Measurements from ENCODE around the gene GRIK5. TPM values are rescaled to one million over a fixed set of nuclear protein-coding genes. Genes with fewer than 3 reads are reported as not detected.

GRIK5 gene
- total RNA-seq, 4 donors from 2014 or later = 1.6 to 13.1 (median 3.6) TPM

DNA sequence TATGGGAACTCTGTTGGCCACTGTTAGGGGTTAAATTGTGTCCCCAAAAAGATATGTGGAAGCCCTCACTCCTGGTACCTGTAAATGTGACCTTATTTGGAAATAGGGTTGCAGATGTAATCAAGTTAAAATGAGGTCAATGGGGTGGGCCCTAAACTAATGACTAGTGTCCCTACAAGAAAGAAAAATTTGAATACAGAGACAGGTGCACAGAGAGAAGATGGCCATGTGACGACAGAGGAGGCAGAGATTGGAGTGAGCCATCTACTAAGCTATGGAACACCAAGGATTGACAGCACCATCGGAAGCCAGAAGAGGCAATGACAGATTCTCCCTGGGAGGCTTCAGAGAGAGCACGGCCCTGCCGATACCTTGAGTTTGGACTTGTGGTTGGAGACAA is 45.7 kb upstream of the GRIK5 start:
- Histone ChIP-seq H3K9me3 (no peaks in the 10 kb centered on the region), H3K4me1 (peaks cover 0 to 11% (median 2%) of the 10 kb centered on the region in 4 donors), H3K4me3 (no peak overlapping the region), H3K27me3 (no peaks in the 10 kb centered on the region), H3K27ac (peak overlapping the region in 1 of 4 donors; percentile 58), H3K36me3 (no peaks in the 10 kb centered on the region)
- 40 to 88% methylated on average over 1 to 4 of the region's 4 CpGs for WGBS, 2 donors (ENCODE audit: low coverage in 1 of 2)
- intact Hi-C loops (cut with DNase I; ENCODE audit: low total_unique reads) = no loop called here
- no peak for DNase-seq
- in situ Hi-C loops (cut with MboI; ENCODE audit: low pct_ligation_motif_present in 1 of 4, low pct_unique_long_range_greater_than_20kb in 1 of 4, low sequenced_read_pairs in 3 of 4) = loop anchor here in 3 of 4 donors (10.0 to 25.0 kb wide), 2 partner anchors 197 to 209 kb away; partner anchors contain the start of genes PAFAH1B3 (in 2 of the 3), PRR19 (in 2 of the 3), TMEM145 (in 2 of the 3) and MEGF8 (in 1 of the 3)
- TF ChIP-seq POLR2A (IDR thresholded peaks at IDR 0.05) = no peak

- Histone ChIP-seq H3K27me3 (no peaks in the 10 kb centered on the region), H3K27ac (peak overlapping the region in 1 of 4 donors; percentile 58), H3K36me3 (no peaks in the 10 kb centered on the region), H3K4me3 (no peak overlapping the region), H3K4me1 (peaks cover 0 to 11% (median 2%) of the 10 kb centered on the region in 4 donors), H3K9me3 (no peaks in the 10 kb centered on the region)
- DNase-seq = no peak
- 63 to 80% methylated on average over 3 to 4 of the region's 4 CpGs for WGBS, 2 donors (ENCODE audit: low coverage in 1 of 2)
- no peak for TF ChIP-seq POLR2AphosphoS5 (IDR thresholded peaks at IDR 0.05)
- TF ChIP-seq POLR2A (IDR thresholded peaks at IDR 0.05) = no peak
- no peak for TF ChIP-seq EP300 (IDR thresholded peaks at IDR 0.05; ENCODE audit: low read depth)
- TF ChIP-seq, protein P1, sequence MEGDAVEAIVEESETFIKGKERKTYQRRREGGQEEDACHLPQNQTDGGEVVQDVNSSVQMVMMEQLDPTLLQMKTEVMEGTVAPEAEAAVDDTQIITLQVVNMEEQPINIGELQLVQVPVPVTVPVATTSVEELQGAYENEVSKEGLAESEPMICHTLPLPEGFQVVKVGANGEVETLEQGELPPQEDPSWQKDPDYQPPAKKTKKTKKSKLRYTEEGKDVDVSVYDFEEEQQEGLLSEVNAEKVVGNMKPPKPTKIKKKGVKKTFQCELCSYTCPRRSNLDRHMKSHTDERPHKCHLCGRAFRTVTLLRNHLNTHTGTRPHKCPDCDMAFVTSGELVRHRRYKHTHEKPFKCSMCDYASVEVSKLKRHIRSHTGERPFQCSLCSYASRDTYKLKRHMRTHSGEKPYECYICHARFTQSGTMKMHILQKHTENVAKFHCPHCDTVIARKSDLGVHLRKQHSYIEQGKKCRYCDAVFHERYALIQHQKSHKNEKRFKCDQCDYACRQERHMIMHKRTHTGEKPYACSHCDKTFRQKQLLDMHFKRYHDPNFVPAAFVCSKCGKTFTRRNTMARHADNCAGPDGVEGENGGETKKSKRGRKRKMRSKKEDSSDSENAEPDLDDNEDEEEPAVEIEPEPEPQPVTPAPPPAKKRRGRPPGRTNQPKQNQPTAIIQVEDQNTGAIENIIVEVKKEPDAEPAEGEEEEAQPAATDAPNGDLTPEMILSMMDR (IDR thresholded peaks at IDR 0.05) = no peak
- intact Hi-C loops (cut with DNase I; ENCODE audit: low total_unique reads) (no loop called here), in situ Hi-C loops (cut with MboI; ENCODE audit: low pct_ligation_motif_present in 1 of 4, low pct_unique_long_range_greater_than_20kb in 1 of 4, low sequenced_read_pairs in 3 of 4) (loop anchor here in 3 of 4 donors (10.0 to 25.0 kb wide), 2 partner anchors 197 to 210 kb away; partner anchors contain the start of genes PAFAH1B3 (in 2 of the 3), PRR19 (in 2 of the 3), TMEM145 (in 2 of the 3) and MEGF8 (in 1 of the 3))
Measured at GRCh38 chr19:42115219-42115618, 45.2 kb upstream of the GRIK5 start.

DNA sequence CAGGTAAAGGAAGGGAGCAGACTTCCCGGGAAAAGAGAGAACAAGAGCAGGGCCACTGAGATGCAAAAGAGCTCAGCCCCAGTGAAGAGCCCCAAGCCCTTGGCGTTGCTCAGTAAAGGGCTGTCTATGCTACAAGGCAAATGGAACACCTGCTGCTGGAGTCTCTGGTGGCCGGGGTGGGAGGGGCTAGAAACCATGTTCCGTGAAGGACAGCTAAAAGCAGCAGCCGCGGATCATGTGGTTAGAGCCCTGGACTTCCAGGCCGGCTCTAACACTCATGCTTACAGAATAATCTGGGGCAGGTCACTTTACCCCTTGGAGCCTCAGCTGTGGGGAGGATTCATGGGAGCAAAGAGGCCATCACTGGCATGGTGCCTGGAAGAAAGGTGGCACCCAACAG is 44.4 kb upstream of the GRIK5 start:
- in situ Hi-C loops (cut with MboI; ENCODE audit: low pct_ligation_motif_present in 1 of 4, low pct_unique_long_range_greater_than_20kb in 1 of 4, low sequenced_read_pairs in 3 of 4) (loop anchor here in 3 of 4 donors (10.0 to 25.0 kb wide), 2 partner anchors 198 to 210 kb away; partner anchors contain the start of genes PAFAH1B3 (in 2 of the 3), PRR19 (in 2 of the 3), TMEM145 (in 2 of the 3) and MEGF8 (in 1 of the 3)), intact Hi-C loops (cut with DNase I; ENCODE audit: low total_unique reads) (no loop called here)
- 45% methylated on average over 7 of the region's 7 CpGs; no CpG with 5 or more reads in 1 of the 2 donors for WGBS, 2 donors (ENCODE audit: low coverage in 1 of 2)
- Histone ChIP-seq H3K4me3 (no peak overlapping the region), H3K27me3 (no peaks in the 10 kb centered on the region), H3K4me1 (peaks cover 0 to 11% (median 2%) of the 10 kb centered on the region in 4 donors), H3K9me3 (no peaks in the 10 kb centered on the region), H3K27ac (peak overlapping the region in 3 of 4 donors; percentile 8 to 67 (median 47)), H3K36me3 (no peaks in the 10 kb centered on the region)
- TF ChIP-seq, protein P1 (IDR thresholded peaks at IDR 0.05) = no peak
- TF ChIP-seq POLR2AphosphoS5 (IDR thresholded peaks at IDR 0.05) (no peak), POLR2A (IDR thresholded peaks at IDR 0.05) (no peak), EP300 (IDR thresholded peaks at IDR 0.05; ENCODE audit: low read depth) (no peak)
- peak; percentile 76 for DNase-seq

DNA sequence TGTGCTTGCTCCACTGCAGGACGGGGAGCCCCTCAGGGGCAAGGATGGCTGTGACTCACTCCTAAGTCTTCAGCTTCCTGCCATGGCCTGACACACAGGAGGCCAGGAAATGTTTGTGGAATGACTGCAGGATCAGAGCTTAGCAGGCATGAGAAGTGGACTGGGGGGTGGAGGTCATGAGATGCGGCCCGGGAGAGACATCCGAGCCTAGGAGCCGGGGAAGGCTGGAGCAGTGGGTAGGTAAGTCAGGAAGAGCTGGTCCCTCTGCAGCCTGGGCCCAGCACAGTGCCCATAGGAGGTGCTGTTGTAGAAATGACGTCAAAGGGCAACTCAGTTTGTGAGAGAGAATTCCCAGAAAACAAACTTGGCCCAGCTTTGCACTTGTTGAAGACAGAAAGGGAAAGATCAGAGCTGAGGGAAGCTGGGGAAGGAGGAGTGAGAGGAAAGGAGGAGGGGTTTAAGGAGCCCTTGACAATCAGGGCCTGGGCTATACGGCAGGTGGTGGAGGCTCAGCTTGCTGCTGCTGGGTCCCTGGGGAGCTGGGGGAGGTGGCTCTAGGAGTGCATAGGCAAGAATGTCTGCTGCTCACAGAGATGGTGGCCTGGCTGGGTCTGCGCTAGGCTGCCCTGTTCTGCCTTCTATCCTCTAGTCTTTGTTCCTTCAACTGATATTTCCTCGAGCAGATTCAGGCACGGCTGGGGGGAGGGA is 43.8 kb upstream of the GRIK5 start:
- in situ Hi-C loops (cut with MboI; ENCODE audit: low pct_ligation_motif_present in 1 of 4, low pct_unique_long_range_greater_than_20kb in 1 of 4, low sequenced_read_pairs in 3 of 4) = loop anchor here in 3 of 4 donors (10.0 to 25.0 kb wide), 2 partner anchors 199 to 211 kb away; partner anchors contain the start of genes PAFAH1B3 (in 2 of the 3), PRR19 (in 2 of the 3), TMEM145 (in 2 of the 3) and MEGF8 (in 1 of the 3)
- peak overlapping the region in 3 of 4 donors; percentile 8 to 67 (median 47) for H3K27ac ChIP-seq
- H3K9me3 ChIP-seq = no peaks in the 10 kb centered on the region
- peaks cover 0 to 11% (median 2%) of the 10 kb centered on the region in 4 donors for H3K4me1 ChIP-seq
- no peaks in the 10 kb centered on the region for H3K27me3 ChIP-seq
- H3K4me3 ChIP-seq = no peak overlapping the region
- H3K36me3 ChIP-seq = no peaks in the 10 kb centered on the region
- TF ChIP-seq POLR2AphosphoS5 (IDR thresholded peaks at IDR 0.05) (no peak), EP300 (IDR thresholded peaks at IDR 0.05; ENCODE audit: low read depth) (no peak), POLR2A (IDR thresholded peaks at IDR 0.05) (no peak)
- TF ChIP-seq, protein P1 (IDR thresholded peaks at IDR 0.05) = no peak
- WGBS, 2 donors (ENCODE audit: low coverage in 1 of 2) = 40 to 48% methylated on average over 3 to 10 of the region's 10 CpGs
- no peak for DNase-seq
- intact Hi-C loops (cut with DNase I; ENCODE audit: low total_unique reads) = no loop called here
